ENCODE results near the gene BNC2.
"Not testable (repeated sequence)": the region's sequence is repeated elsewhere in the genome, so short reads cannot be mapped to it uniquely, and the experiment has no call there.

BNC2 gene

DNA sequence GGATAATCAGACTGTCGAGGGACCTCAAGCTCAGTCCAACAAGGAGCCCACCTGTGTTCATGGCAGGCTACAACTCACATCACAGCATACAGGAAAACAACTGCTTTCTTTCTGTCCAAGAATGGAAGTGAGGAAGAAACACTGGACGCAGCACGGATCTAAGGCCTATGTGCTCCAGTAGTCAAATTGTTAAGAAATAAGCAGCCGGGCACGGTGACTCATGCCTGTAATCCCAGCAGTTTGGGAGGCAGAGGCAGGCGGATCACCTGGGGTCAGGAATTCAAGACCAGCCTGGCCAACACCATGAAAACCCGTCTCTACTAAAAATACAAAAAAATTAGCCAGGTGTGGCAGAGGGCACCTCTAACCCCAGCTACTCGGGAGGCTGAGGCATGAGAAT lies 427.8 kb downstream of the BNC2 start:
- no peak for DNase-seq (ENCODE audit: extremely low read depth, low read depth)
- TF ChIP-seq, protein P1, sequence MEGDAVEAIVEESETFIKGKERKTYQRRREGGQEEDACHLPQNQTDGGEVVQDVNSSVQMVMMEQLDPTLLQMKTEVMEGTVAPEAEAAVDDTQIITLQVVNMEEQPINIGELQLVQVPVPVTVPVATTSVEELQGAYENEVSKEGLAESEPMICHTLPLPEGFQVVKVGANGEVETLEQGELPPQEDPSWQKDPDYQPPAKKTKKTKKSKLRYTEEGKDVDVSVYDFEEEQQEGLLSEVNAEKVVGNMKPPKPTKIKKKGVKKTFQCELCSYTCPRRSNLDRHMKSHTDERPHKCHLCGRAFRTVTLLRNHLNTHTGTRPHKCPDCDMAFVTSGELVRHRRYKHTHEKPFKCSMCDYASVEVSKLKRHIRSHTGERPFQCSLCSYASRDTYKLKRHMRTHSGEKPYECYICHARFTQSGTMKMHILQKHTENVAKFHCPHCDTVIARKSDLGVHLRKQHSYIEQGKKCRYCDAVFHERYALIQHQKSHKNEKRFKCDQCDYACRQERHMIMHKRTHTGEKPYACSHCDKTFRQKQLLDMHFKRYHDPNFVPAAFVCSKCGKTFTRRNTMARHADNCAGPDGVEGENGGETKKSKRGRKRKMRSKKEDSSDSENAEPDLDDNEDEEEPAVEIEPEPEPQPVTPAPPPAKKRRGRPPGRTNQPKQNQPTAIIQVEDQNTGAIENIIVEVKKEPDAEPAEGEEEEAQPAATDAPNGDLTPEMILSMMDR (IDR thresholded peaks at IDR 0.05; ENCODE audit: low read depth, low read length), result no peak

- no peak for DNase-seq (ENCODE audit: extremely low read depth, low read depth)
- TF ChIP-seq, protein P1 (IDR thresholded peaks at IDR 0.05; ENCODE audit: low read depth, low read length), result no peak
Observed at GRCh38 chr9:16441791-16442190, 428.7 kb downstream of the BNC2 start.

GRCh38 chr9:16438831-16439230 lies 431.6 kb downstream of the BNC2 start:
- DNase-seq (ENCODE audit: extremely low read depth, low read depth), result not testable (repeated sequence)

DNA sequence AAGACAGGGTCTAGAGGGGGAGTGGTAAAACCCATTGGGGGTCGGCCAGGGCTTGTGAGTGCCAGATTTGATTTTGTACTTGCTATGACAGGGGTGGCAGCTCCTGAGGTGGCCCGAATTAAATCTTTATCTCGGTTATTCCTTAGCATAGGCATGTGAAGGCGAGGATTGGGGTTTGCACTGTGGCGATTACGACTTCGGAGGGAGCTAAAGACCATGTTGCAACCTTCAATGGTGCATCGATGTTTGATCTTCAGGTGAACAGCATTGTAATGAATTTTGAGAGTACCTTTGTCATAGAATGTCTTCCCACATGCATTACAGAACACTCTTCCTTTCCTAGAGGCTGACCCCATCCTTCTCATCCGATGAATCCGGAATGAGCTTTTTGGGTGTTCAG lies 433.9 kb downstream of the BNC2 start:
- TF ChIP-seq, protein P1 (IDR thresholded peaks at IDR 0.05; ENCODE audit: low read depth, low read length), result no peak
- no peak for DNase-seq (ENCODE audit: extremely low read depth, low read depth)

GRCh38 chr9:16434526-16434925 lies 435.9 kb downstream of the BNC2 start:
- DNase-seq (ENCODE audit: extremely low read depth, low read depth), result no peak
- TF ChIP-seq, protein P1 (IDR thresholded peaks at IDR 0.05; ENCODE audit: low read depth, low read length), result no peak

DNA sequence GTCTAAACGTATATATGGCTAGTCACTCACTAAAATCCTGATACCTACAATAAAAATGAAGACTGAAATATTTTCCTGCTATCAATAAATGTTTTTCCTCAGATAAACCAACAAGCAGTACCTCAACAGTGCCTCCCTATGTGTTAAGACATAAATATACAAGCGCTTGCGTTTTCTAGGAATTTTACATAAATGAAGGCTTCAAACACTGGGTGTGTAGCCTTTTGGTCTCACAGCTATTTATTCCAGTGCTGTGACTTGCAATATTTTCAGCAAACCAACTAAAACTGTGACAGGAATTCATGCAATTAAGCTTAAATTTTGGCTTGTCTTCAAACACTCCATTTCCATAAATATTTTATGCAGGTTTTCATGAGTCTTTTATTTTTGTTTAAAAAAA lies 437.0 kb downstream of the BNC2 start:
- no peak for DNase-seq (ENCODE audit: extremely low read depth, low read depth)
- TF ChIP-seq, protein P1 (IDR thresholded peaks at IDR 0.05; ENCODE audit: low read depth, low read length), result no peak

DNA sequence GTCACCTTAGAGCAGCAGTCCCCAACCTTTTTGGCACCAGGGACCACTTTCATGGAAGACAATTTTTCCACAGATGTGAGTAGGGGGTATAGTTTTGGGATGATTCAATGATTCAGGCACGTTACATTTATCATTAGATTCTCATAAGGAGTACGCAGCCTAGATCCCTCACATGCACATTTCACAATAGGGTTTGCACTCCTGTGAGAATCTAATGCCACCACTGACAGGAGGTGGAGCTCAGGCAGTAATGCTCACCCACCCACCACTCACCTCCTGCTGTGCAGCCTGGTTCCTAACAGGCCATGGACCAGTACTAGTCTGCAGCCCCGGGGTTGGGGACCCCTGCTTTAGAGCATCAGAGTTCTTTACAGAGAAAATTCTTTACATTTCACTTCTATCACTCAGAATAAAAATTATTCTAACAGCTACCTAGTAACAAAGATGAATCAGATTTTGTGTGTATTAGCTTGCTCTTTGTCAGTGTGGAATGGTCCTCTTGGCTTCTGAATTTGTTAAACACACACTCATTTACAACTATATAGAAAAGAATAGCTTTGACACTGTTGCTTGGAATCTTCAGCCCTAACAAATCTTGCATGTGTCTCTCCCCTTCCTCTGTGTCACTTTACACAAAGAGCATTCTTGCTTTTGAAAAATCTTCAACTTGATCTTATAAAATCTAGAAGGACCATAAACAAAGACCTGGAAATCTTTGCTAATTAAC lies 438.6 kb downstream of the BNC2 start:
- TF ChIP-seq, protein P1 (IDR thresholded peaks at IDR 0.05; ENCODE audit: low read depth, low read length), result no peak
- no peak for DNase-seq (ENCODE audit: extremely low read depth, low read depth)

DNA sequence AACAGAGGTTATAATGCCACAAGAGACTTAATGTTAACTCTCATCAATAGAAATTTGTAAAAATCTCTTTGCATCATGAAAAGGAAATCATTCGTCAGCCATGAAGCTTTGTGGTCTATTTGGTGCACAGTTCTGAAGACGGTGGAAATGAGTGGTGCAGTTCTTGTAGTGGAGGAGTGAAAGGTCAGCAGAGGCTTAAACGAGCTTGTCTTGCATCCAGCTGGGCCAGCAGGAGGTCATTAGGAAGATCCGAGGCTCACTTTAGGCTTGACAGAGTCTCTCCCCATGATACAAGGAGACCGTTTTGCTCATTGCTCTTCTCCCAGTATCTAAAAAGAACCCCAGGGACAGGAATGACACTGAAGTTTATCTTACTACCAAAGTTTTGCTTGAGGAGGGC lies 440.8 kb downstream of the BNC2 start:
- DNase-seq (ENCODE audit: extremely low read depth, low read depth), result no peak
- TF ChIP-seq, protein P1 (IDR thresholded peaks at IDR 0.05; ENCODE audit: low read depth, low read length), result no peak
